GM10248 (cell line): Measurements from ENCODE around the gene ANKRD45.
"Not testable (repeated sequence)": the region's sequence is repeated elsewhere in the genome, so short reads cannot be mapped to it uniquely, and the experiment has no call there.

ENCODE experiments used
- CTCF ChIA-PET: fragments of 300-600 bp; sonication (Branson Sonifier 250); formaldehyde crosslinking; extraction: SDS; loops from one replicate; lab custom pipeline; 2021; ENCODE audit warnings: antibody characterized with exemption; lab: Yijun Ruan, JAX
- POLR2A ChIA-PET: fragments of 350-650 bp; sonication (Branson Sonifier 250); formaldehyde crosslinking; extraction: SDS; loops from one replicate; lab custom pipeline; 2020; ENCODE audit warnings: antibody characterized with exemption; lab: Yijun Ruan, JAX
- DNase-seq: peaks from one replicate; pipeline ENCODE4 v3.0.0; 2012; ENCODE audit errors: extremely low spot score
- TF ChIP-seq, protein P1 (sequence below): IDR thresholded peaks from 2 replicates; pipeline ENCODE4 v1.5.1; 2012; ENCODE audit warnings: mild to moderate bottlenecking, low read depth; ENCODE audit errors: extremely low read depth, missing control alignments, control extremely low read depth

The ANKRD45 gene

DNA sequence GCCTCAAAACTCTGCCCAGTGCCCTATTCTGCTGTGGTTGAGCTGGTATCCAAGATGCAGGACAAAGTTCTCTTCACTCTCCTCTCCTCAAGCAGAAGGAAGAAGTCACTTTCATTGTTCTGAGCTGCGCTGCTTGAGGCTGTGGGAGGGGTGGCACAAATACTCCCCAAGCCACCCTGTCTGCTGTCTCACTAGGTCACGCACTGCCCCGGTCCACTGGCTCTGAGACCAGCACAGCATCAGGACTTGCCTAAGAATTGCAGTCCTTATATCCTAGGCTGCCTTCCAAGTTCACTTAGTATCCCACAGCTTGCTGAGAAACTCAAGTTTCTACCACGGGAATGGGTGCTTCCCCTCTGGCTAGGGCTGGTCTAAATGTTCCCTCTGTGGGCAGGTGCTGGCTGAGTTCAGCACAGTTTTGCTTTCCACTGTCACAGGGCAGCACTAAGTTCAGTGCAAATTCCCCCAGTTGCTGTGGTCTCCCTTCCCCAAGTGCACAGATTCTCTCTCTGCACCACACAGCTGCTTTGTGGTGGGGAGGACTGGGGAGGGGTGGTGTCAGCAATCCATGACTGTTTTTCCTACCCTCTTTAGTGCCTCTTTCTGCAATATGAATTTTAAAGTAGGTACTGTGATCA, 99.2 kb downstream of the ANKRD45 start:
- DNase-seq: no peak
- POLR2A ChIA-PET: no interaction called here
- CTCF ChIA-PET: interaction anchor here (1.2 to 2.6 kb wide), 4 partner anchors 9 to 15 kb away, joined by 4 to 11 read pairs (median 5); no protein-coding TSS in a partner anchor
- TF ChIP-seq, protein P1, sequence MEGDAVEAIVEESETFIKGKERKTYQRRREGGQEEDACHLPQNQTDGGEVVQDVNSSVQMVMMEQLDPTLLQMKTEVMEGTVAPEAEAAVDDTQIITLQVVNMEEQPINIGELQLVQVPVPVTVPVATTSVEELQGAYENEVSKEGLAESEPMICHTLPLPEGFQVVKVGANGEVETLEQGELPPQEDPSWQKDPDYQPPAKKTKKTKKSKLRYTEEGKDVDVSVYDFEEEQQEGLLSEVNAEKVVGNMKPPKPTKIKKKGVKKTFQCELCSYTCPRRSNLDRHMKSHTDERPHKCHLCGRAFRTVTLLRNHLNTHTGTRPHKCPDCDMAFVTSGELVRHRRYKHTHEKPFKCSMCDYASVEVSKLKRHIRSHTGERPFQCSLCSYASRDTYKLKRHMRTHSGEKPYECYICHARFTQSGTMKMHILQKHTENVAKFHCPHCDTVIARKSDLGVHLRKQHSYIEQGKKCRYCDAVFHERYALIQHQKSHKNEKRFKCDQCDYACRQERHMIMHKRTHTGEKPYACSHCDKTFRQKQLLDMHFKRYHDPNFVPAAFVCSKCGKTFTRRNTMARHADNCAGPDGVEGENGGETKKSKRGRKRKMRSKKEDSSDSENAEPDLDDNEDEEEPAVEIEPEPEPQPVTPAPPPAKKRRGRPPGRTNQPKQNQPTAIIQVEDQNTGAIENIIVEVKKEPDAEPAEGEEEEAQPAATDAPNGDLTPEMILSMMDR: no peak

GRCh38 chr1:173568483-173568882, 101.2 kb downstream of the ANKRD45 start:
- CTCF ChIA-PET: no interaction called here
- no peak for DNase-seq
- POLR2A ChIA-PET: no interaction called here
- TF ChIP-seq, protein P1: no peak

DNA sequence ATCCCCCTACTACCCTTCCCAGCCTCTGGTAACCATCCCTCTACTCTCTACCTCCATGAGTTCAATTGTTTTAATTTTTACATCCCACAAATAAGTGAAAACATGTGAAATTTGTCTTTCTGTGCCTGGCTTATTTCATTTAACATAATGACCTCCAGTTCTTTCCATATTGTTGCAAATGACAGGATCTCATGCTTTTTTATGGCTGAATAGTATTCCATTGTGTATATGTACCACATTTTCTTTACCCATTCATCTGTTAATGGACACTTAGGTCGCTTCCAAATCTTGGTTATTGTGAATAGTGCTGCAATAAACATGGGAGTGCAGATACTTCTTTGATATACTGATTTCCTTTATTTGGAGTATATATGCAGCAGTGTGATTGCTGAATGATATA, 105.8 kb downstream of the ANKRD45 start:
- CTCF ChIA-PET, DNase-seq, POLR2A ChIA-PET: not testable (repeated sequence)

DNA sequence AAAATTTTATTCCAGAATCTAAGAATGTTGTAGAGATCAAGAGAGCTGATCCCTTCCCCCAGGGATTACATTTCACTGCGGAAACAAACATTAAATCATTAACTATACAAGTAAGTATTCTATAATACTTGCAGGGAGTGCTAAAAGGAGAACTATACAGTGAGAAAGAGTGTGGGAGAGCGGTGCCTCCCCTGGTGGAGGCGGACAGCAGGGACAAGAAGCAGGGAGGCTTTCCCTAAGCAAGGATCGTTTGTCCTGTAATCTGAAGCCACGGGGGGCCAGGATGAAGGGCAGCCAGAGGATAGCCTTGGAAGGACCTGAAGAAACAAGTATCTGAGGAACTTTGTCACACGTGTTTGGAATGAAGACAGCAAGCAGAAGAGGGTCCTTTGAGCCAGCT, 106.8 kb downstream of the ANKRD45 start:
- TF ChIP-seq, protein P1: no peak
- DNase-seq: no peak
- CTCF ChIA-PET: interaction anchor here (1.9 kb wide), 1 partner anchor 10 kb away, joined by 7 read pairs; no protein-coding TSS in a partner anchor
- POLR2A ChIA-PET: no interaction called here

- DNase-seq: no peak
- TF ChIP-seq, protein P1: no peak
- POLR2A ChIA-PET: no interaction called here
- CTCF ChIA-PET: interaction anchor here (1.9 to 2.2 kb wide), 2 partner anchors 9 to 10 kb away, joined by 7 to 11 read pairs; no protein-coding TSS in a partner anchor
Observed at GRCh38 chr1:173561263-173561662, 108.4 kb downstream of the ANKRD45 start.

DNA sequence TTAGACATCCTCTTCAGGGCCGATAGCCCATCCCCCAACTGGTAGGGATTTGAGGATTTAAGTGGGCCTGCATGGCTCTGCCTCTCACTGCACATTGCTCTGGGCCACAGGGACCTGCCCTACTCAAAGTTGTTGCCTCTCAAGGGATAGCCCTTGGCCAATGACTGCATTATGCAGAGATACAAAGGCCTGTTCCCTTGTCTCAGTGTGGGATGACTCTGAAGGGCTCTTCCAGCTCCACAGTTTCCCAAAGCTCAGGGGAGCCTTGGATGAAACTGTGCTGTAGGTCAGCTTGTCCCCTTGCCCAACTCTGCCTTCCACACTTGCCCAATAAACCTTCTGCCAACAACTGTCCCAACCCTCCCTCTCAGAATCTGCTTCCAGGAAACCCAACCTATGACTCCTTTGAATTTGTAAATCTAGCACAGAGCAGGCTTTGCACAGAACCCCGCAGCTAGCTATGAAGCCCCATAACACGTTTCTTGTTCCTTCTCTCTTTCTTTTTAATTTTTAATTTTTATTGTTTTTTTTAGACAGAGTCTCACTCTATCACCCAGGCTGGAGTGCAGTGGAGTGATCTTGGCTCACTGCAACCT, 109.3 kb downstream of the ANKRD45 start:
- TF ChIP-seq, protein P1: no peak
- ChIA-PET POLR2A (no interaction called here), CTCF (interaction anchor here (2.2 kb wide), 1 partner anchor 11 kb away, joined by 11 read pairs; no protein-coding TSS in a partner anchor)
- DNase-seq: no peak
